ENCODE results near the gene TNPO1.

GRCh38 chr5:72788866-72789505, 27.5 kb upstream of the TNPO1 start:
- TF ChIP-seq CTCF (IDR thresholded peaks at IDR 0.05; ENCODE audit: low read length) = no peak
- TF ChIP-seq EZH2 (IDR thresholded peaks at IDR 0.05; ENCODE audit: borderline replicate concordance, low read length) = no peak

Measured in OCI-LY1 (cell line).